BJ (cell line): ENCODE results near the gene NAV2. TPM values are rescaled to one million over a fixed set of nuclear protein-coding genes. Genes with fewer than 3 reads are reported as not detected.

ENCODE experiments used
- CTCF ChIA-PET: fragments of 350-600 bp; formaldehyde crosslinking; extraction: SDS; loops from one replicate; lab custom pipeline; 2021; ENCODE audit warnings: antibody characterized with exemption, inconsistent platforms; lab: Yijun Ruan, JAX
- POLR2A ChIA-PET: fragments of 300-600 bp; sonication (Branson Sonifier 250); formaldehyde crosslinking; extraction: SDS; loops from one replicate; lab custom pipeline; 2021; ENCODE audit warnings: antibody characterized with exemption; lab: Charles Lee
- DNase-seq: peaks from one replicate; pipeline ENCODE4 v3.0.0-alpha.2; 2011; ENCODE audit warnings: low read depth
- H3K27me3 ChIP-seq: 2 replicates; pipeline ENCODE4 v1.6.0; 2011; ENCODE audit warnings: low read length; ENCODE audit not compliant: control insufficient read depth, insufficient read depth
- H3K36me3 ChIP-seq: 2 replicates; pipeline ENCODE4 v1.5.1; 2011; ENCODE audit warnings: low read length; ENCODE audit not compliant: control insufficient read depth, insufficient read depth
- H3K4me3 ChIP-seq: 2 replicates; pipeline ENCODE4 v1.5.1; 2011; ENCODE audit warnings: low read depth, mild to moderate bottlenecking, control low read depth, low read length
- CTCF ChIP-seq: IDR thresholded peaks from 2 replicates; pipeline ENCODE4 v1.5.1; 2011; ENCODE audit warnings: low read depth, mild to moderate bottlenecking, control low read depth, inconsistent platforms, low read length, moderate library complexity; ENCODE audit not compliant: insufficient read depth
- polyA plus RNA-seq: library from polyadenylated mRNA; depleted of rRNA; stranded (reverse); fragments of >200 nt; gene quantifications from 2 replicates; pipeline ENCODE4 v1.2.3, GENCODE V29; 2011

The NAV2 gene
- polyA plus RNA-seq, 1 experiment = 6.1 TPM

- H3K36me3 ChIP-seq = no peaks in the 10 kb centered on the region
- no peaks in the 10 kb centered on the region for H3K27me3 ChIP-seq
- TF ChIP-seq CTCF = no peak
- POLR2A ChIA-PET = no interaction called here
- peak; percentile 31 for DNase-seq
- CTCF ChIA-PET = interaction anchor here (1.0 to 5.4 kb wide), 10 partner anchors 9 to 180 kb away, joined by 3 to 25 read pairs (median 4); partner anchors contain the start of gene NAV2
- no peak overlapping the region for H3K4me3 ChIP-seq
Observed at GRCh38 chr11:19723572-19724342, 11.1 kb downstream of the NAV2 start.

- no peak for TF ChIP-seq CTCF
- DNase-seq = no peak
- ChIA-PET POLR2A (no interaction called here), CTCF (interaction anchor here (1.0 to 1.4 kb wide), 2 partner anchors 11 to 72 kb away, joined by 3 read pairs; no protein-coding TSS in a partner anchor)
- Histone ChIP-seq H3K27me3 (no peaks in the 10 kb centered on the region), H3K4me3 (no peak overlapping the region), H3K36me3 (no peaks in the 10 kb centered on the region)
Observed at GRCh38 chr11:19724765-19725164, 12.1 kb downstream of the NAV2 start.

GRCh38 chr11:19725379-19726079, 12.9 kb downstream of the NAV2 start:
- POLR2A ChIA-PET = no interaction called here
- no peak for DNase-seq

GRCh38 chr11:19727246-19727645, 14.6 kb downstream of the NAV2 start:
- Histone ChIP-seq H3K4me3 (no peak overlapping the region), H3K36me3 (no peaks in the 10 kb centered on the region), H3K27me3 (no peaks in the 10 kb centered on the region)
- POLR2A ChIA-PET = no interaction called here
- CTCF ChIA-PET = interaction anchor here (0.5 to 1.8 kb wide), 7 partner anchors 12 to 1318 kb away, joined by 3 to 7 read pairs (median 5); no protein-coding TSS in a partner anchor
- no peak for TF ChIP-seq CTCF
- DNase-seq = peak; percentile 20

More at GRCh38 chr11:19725379-19726079, 12.9 kb downstream of the NAV2 start:
- no peak for TF ChIP-seq CTCF
- Histone ChIP-seq H3K4me3 (no peak overlapping the region), H3K27me3 (no peaks in the 10 kb centered on the region), H3K36me3 (no peaks in the 10 kb centered on the region)
- CTCF ChIA-PET = interaction anchor here (1.0 kb wide), 1 partner anchor 10 kb away, joined by 3 read pairs; no protein-coding TSS in a partner anchor

- CTCF ChIA-PET = interaction anchor here (1.0 to 2.7 kb wide), 6 partner anchors 11 to 175 kb away, joined by 5 to 10 read pairs (median 6); no protein-coding TSS in a partner anchor
- POLR2A ChIA-PET = no interaction called here
- DNase-seq = peak; percentile 39
- Histone ChIP-seq H3K36me3 (no peaks in the 10 kb centered on the region), H3K27me3 (no peaks in the 10 kb centered on the region), H3K4me3 (no peak overlapping the region)
- no peak for TF ChIP-seq CTCF
Observed at GRCh38 chr11:19728436-19728835, 15.8 kb downstream of the NAV2 start.
